GM19035 (cell line): Measurements from ENCODE around the gene TMTC4.
A peak's percentile ranks its signal among the peaks of the same experiment; 100 is the strongest.
"Not testable (repeated sequence)": the region's sequence is repeated elsewhere in the genome, so short reads cannot be mapped to it uniquely, and the experiment has no call there.

Experiments
- ATAC-seq: cut with Tn5 transposase; IDR thresholded peaks from one replicate; pipeline ENCODE4 v1.9.1; 2021; ENCODE audit not compliant: unreplicated experiment

Gene TMTC4

DNA sequence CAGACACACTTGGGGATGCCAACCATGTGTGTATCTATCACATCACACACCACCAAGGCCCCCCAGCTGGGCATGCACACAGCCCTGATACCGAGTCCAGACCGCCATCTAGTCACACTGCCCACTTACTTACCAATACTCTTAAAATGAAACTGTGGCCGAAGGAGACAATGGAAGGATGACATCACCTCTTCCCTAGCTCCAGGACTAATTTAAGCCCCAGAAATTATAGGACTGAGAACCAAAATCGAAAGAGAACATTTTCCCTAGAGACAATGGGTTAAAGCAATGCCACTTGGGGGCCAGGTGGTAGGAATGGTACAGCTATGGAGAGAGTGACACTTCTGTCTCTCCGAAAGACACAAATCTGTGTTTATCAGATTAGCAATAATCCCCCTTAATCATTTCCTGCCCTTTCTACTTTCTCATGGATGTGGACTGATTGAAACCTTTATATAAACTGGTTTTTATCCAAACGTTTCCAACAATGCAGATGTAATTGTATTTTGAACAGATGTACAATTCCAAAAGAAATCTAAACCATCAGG lies 85.3 kb downstream of the TMTC4 start:
- ATAC-seq, result no peak

DNA sequence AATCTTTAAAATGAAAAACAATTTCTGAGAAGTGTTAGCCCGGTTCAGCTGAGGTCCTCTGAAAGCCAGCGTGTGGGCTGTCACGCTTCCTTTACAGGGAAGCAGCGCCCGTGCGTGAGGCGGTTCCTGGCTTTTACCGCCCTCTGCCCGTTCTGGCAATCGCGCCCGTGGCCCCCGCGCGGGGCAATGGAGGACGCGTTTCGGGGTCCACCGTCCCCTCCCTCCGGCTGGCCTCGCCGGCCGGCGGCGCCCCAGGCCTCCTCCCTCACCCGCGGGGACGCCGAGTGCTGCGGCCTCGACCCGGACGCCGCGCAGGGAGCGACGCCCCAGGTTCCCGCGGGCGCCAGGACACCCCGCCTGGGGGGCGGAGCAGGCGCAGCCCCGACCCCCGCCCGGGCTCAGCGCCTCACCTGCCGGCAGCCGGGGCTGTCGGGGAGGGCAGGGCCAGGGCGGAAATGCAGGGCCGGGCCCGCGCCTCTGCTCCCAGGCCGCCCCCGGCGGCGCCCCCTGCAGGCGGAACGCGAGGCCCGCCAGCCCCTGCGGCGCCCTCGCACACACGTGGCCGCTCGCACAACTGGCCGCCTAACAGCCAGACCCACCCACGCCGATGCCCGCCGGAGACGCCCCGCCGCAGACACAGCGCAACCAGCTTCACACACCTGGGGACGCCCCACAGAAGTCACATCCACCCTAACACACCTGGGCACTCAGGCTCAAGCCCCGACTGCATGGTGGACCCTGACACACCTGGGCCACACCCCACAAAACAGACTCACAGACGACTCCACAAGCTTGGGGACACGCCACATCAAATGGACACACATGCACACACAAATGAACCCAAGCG lies 86.0 kb downstream of the TMTC4 start, which contains the start of gene GGACT:
GGACT (minus strand) TSS at position 459 of the 847 bp plus-strand sequence. CDS start 56,198 bp downstream, outside the sequence.
- peak; percentile 98 for ATAC-seq

DNA sequence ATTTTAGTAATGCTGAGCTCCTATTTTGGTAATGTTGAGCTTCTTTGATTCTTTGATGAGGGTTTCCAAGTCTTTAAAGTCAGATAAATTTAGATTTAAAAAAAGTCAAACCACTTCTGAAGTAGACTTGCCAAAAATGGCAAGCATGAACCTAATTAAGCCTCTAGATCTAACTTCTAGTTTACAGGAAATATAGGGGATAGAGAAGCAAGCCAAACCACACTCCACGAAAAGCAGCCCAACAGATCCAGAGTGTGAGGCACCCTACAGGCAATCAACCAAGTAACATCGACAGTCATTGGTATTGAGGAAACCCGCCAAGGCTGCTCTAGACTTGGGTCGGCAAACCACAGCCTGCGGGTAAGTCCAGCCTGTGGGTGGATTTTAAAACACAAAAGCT lies 89.7 kb downstream of the TMTC4 start:
- no peak for ATAC-seq

DNA sequence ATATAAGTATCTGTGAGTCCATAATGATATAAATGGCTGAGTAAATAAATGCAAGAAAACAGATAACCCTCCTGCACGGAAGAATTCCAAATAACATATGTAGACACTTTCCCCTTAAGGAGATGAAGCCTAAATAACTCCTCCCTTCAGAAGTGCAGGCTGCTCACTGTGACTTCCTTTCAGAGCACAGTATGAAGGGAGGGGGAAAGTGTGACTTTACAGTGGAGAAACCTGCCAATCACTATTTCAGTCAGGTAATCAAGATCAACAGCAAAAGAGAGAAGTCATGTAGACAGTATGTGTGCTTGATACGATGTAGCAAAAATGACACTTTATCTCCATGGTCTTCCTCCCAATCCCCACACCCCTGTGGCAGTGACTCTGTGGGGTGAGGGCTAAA lies 93.1 kb downstream of the TMTC4 start:
- no peak for ATAC-seq

DNA sequence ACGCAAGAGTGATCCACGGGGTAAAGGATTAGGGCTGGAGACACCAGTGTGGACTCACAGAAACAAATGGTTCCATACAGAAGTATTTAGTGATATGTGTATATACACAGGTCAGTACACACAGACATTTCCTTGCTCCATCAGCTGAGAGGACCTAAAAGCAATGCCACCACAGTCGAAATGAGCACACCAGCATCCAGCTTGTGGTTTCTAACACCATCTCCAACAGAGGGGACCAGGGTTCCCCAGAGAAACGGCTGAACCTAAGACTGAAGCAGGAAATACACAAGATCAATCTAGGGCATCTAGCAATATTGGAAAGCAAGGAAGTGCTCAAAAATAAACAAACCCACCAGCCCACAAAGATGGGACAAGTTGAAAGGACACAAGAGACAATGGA lies 93.6 kb downstream of the TMTC4 start:
- no peak for ATAC-seq

DNA sequence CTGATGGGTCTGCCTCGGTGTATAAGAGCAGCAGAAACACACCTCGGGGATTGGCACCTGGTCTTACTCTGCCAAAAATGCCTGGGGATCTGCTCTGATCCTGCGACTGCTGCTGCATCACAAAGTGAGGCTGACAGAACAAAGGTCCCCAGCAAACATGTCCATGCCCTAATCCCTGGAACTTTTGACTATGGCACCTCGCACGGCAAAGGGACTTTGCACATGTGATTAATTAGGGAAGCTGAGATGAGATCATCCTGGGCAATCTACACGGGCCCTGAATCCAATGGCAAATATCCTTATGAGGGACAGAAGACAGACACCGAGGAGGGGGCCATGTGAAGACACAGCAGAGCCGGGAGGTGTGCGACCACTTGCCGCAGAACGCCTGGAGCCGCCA lies 94.5 kb downstream of the TMTC4 start:
- no peak for ATAC-seq

DNA sequence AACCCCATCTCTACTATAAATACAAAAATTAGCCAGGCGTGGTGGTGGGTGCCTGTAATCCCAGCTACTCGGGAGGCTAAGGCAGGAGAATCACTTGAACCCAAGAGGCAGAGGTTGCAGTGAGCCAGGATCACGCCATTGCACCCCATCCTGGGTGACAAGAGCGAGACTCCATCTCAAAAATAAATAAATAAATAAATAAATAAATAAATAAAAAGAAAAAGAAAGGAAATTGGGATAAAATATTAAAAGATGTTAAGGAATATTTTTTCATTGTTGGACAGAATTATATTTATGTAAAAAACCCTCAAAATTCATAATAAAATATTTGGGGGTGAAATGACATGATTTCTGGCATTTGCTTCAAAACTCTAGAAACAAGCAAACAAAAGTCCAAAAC lies 97.4 kb downstream of the TMTC4 start:
- not testable (repeated sequence) for ATAC-seq

DNA sequence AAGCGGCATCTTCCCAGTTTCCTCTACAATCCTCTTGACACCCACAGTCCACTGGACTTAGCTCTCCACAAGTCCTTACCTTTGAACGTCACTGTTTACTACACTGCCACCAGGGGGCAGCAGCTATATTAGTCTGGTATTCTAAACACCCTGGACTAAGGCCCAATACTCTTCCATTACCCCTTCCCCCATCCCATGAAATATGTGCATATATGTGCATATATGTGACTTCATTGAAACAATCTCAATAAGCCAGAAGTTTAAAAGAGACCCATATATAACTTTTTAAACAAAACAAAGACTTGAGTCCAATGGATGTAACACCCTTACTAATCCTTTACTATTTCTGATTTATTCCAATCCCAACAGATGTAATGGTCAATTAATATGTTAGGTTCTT lies 101.5 kb downstream of the TMTC4 start:
- ATAC-seq, result peak; percentile 98

DNA sequence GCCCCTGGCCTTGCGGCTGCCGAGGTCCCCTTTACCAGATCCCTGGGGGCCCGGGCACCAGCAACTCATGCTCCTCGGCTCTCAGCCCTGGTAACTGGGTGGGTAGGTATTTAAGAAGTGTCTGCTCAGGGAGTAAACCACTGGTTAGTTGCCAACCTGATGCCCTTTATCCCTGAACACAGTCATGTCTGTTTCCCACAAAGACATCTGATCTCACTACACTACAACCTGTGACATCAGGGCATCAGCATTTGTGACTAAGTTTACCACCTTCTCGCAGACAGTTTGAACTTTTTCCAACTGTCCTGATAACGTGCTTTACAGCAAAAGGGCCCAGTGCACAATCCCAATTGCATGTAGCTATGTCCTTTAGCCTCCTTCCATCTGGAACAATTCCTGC lies 108.1 kb downstream of the TMTC4 start:
- no peak for ATAC-seq

DNA sequence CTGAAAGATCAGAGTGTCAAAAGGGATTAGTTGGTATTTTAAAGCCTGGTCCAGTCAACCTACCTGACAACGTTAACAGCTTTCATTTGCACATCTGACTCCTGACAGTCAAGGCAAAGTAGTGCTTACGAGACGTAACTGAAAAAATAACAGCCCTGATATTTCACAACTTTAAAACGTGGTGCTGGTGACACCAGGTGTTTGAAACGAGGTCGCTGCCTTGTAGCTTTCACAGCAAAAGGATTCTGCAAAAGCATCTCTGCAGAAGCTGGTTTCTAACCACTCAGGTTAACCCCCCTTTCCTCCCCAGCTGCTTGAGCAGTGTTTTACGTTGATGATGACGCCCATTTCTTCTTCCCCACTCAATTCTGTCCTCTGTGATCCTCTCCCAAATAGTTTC lies 109.3 kb downstream of the TMTC4 start:
- ATAC-seq, result no peak

DNA sequence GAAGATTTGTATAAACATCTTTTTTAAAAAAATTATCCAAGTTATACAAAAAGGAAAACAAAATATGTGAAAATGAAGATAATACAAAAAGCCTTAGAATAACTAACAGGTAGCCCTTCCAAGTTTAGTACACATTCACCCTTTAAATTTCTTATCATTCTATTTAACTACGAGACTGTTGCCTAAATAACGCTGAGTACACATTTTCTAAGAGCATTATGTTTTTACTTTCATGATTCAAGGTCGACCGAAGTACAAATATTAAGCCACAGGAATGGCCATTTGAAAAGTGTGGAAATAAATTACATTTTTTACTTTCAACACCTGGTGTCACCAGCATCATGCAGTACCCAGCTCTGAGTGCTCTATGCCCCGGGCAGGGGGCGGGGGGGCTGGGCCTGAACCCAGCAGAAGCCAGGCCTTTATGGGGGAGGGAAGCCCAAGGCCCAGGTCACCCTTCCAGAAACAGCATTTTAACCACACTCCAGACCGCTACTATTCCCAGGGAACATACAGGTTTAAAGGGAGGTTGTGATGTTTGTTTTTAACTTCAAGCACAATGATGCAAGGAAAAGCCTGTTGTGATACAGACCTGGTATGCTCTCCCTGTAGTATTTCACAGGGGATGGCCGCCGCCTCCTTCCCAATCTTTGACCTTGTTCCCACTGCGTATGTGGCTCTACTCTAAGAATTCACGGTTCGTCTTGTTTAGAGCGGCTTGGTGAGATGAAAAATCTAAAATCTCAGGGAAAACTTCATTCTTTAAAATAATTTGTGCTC lies 110.0 kb downstream of the TMTC4 start:
- ATAC-seq, result no peak

DNA sequence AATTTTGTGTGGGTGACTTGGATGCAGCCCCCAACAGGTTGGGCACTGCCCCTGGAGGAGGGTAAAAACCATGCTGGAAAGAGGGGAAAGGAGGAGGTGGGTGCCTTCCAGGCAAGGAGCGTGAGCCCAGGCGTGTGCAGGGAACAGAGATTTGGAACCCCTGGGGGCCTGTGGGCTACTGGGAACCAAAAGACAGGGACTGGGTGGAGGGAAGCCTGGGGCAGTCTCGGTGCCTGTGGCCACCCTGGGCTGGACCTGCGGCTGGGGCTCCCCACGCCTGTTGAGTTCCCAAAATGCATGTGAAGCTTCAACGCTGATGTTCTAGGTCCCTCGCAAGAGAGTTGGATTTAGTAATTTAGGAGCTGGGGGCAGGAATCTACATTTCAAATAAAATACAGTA lies 110.8 kb downstream of the TMTC4 start:
- no peak for ATAC-seq

DNA sequence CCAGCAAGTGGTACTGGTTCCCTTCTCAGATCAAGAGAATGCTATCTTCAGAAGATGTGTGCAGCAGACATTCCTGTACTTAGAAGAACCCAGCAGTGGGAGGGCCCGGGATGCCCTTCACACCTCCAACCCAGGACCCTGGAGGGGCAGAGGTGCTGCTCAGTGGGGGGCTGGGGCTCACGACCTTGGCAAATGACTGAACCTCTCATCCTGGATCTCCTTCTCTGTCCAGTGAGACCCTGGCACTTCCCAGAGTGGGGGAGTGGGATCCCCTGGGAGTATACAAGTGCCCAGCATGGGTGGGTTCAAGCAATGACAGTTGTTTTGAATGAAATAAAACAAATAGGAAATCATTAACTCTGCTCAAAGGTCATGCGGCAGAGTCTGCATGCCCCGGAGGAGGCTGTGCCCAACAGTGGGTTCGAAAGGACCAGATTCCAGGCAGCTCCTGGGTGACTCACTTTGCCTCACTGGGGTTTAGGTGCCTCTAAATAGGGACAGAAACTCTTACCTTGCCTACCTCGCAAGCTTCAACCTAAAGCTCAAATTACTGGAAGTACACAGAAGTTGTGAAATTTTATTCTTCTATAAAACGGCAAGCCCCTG lies 112.9 kb downstream of the TMTC4 start:
- no peak for ATAC-seq

DNA sequence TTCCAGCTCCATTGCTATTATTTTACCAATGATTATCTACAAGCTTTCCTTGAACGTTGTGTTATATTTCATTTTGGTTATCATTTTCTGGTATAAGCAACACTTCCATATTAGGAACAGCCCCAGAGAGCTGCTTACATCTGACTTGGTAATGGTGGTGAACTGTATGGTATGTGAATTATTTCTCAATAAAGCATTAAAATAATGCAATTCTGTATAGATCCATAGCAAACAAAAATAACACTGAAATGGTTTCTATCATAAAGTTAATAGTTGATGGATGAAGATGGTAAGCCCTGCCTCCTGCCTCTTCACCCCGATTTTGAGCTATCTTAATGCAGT lies 113.5 kb downstream of the TMTC4 start:
- no peak for ATAC-seq

DNA sequence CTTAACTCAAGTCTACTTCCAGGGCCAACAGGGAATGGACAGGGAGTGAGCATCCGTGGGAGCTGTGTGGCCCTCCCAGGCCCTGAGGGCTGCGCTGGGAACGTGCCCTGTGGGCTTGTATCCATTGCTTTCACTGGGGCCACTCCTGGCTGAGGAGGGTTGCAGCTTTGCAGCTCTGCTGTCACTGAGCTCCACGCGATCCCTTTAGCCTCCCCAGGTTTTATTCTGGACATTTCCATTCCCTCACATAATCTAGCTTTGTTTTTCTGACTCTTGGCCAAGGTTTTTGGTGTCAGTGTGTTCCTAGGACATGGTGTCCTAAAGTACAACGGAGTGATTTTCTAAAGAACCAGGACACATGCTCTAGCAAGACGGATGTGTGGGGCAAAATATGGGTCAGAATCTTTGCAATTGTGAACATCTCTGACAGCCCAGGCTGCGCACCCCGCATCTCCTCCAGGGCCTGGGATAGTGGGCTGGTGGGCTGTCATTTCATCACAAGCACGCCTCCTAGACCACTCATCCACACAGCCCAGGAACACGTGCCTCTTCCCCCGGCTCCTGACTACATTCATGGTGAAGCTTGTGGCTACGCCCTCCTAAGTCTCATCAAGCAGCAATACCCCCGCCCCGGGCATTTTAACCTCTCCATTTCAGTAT lies 114.0 kb downstream of the TMTC4 start:
- ATAC-seq, result no peak

DNA sequence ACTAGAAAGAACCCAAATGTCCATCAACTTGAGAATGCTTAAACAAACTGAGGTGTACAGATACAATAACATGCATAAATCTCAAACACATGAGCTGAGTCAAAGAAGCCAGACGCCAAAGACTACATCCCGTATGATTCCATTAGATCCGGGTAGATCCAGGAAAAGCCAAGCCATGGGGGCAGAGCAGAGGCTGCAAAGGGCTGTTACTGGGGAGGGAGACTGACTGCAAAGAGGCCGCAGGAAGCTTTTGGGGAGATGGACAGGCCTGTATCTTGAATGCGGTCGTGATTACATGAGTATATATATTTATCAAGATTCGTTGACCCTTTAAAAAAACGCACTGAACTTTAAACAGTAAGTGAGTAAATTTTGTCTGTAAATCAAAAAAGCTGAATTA lies 114.7 kb downstream of the TMTC4 start:
- no peak for ATAC-seq
